GM23338 (cell line): ENCODE data around the gene CST3. TPM values are rescaled to one million over a fixed set of nuclear protein-coding genes. Genes with fewer than 3 reads are reported as not detected.

Experiments used
- ATAC-seq: fragments of 200-7000 bp; cut with Tn5 transposase; 3 replicates; pipeline ENCODE4 v1.9.1; 2020
- DNase-seq: peaks from one replicate; pipeline ENCODE4 v3.0.0-alpha.2; 2015; ENCODE audit warnings: low spot score
- H2AFZ ChIP-seq: fragments of 200-600 bp; sonication (generic); 2 replicates; pipeline ENCODE4 v1.8.0; 2016; ENCODE audit warnings: antibody characterized with exemption, mild to moderate bottlenecking, moderate library complexity
- H3F3A ChIP-seq: fragments of 200-600 bp; sonication (generic); replicated peaks from 2 replicates; pipeline ENCODE4 v1.8.0; 2017; ENCODE audit warnings: antibody characterized with exemption, mixed run types, low read depth
- H3K27ac ChIP-seq: fragments of 200-600 bp; sonication (generic); 2 replicates; pipeline ENCODE4 v1.6.1; 2016; ENCODE audit warnings: low read depth
- H3K27me3 ChIP-seq: fragments of 200-600 bp; sonication (generic); 2 replicates; pipeline ENCODE4 v1.8.0; 2016; ENCODE audit warnings: mild to moderate bottlenecking, mixed run types, moderate library complexity; ENCODE audit not compliant: insufficient read depth
- H3K36me3 ChIP-seq: fragments of 200-600 bp; sonication (generic); 2 replicates; pipeline ENCODE4 v1.8.0; 2016; ENCODE audit warnings: mild to moderate bottlenecking; ENCODE audit not compliant: insufficient read depth
- H3K4me1 ChIP-seq: fragments of 200-600 bp; sonication (generic); 2 replicates; pipeline ENCODE4 v1.8.0; 2016; ENCODE audit warnings: mild to moderate bottlenecking, moderate library complexity; ENCODE audit not compliant: insufficient read depth
- H3K4me2 ChIP-seq: fragments of 200-600 bp; sonication (generic); 2 replicates; pipeline ENCODE4 v1.7.1; 2017; ENCODE audit warnings: mixed run types
- H3K4me3 ChIP-seq: fragments of 200-600 bp; sonication (generic); 2 replicates; pipeline ENCODE4 v1.6.1; 2016; ENCODE audit warnings: mixed run types
- H3K79me2 ChIP-seq: fragments of 200-600 bp; sonication (generic); replicated peaks from 2 replicates; pipeline ENCODE4 v1.8.0; 2017; ENCODE audit warnings: mild to moderate bottlenecking; ENCODE audit not compliant: insufficient read depth
- H3K9me2 ChIP-seq: fragments of 200-600 bp; sonication (generic); 2 replicates; pipeline ENCODE4 v1.8.0; 2017; ENCODE audit not compliant: insufficient read depth
- H4K20me1 ChIP-seq: fragments of 200-600 bp; sonication (generic); replicated peaks from 2 replicates; pipeline ENCODE4 v1.8.0; 2017; ENCODE audit warnings: mild to moderate bottlenecking; ENCODE audit not compliant: insufficient read depth
- H3K27ac Mint-ChIP-seq: 2 replicates; pipeline ENCODE4 v1.8.0; 2020; ENCODE audit warnings: inconsistent platforms, mild to moderate bottlenecking, moderate library complexity, mixed read lengths
- H3K27me3 Mint-ChIP-seq: 3 replicates; pipeline ENCODE4 v1.8.0; 2022; ENCODE audit warnings: low read depth, mild to moderate bottlenecking, moderate library complexity, mixed read lengths, inconsistent platforms; ENCODE audit not compliant: insufficient read depth, poor library complexity
- H3K36me3 Mint-ChIP-seq: 3 replicates; pipeline ENCODE4 v1.8.0; 2021; ENCODE audit warnings: low read depth, mild to moderate bottlenecking, inconsistent platforms, moderate library complexity, mixed read lengths
- H3K4me1 Mint-ChIP-seq: 3 replicates; pipeline ENCODE4 v1.8.0; 2020; ENCODE audit warnings: mild to moderate bottlenecking, inconsistent platforms, mixed read lengths
- H3K4me3 Mint-ChIP-seq: 3 replicates; pipeline ENCODE4 v1.8.0; 2021; ENCODE audit warnings: moderate library complexity, mild to moderate bottlenecking, inconsistent platforms, mixed read lengths
- H3K9me3 Mint-ChIP-seq: 3 replicates; pipeline ENCODE4 v1.8.0; 2020; ENCODE audit warnings: moderate library complexity, mild to moderate bottlenecking, inconsistent platforms, mixed read lengths
- STAT1 ChIP-seq: IDR thresholded peaks from one replicate; pipeline ENCODE4 v1.6.1; 2016; ENCODE audit warnings: antibody characterized with exemption; ENCODE audit not compliant: unreplicated experiment
- polyA plus RNA-seq: library from polyadenylated mRNA; unstranded; fragments of >200 nt; fragmentation: Nextera tagmentation; extraction: Ambion mirVana; gene quantifications from 2 replicates; pipeline ENCODE4 v1.2.1, GENCODE V29; 2016
- total RNA-seq: library from RNA; depleted of rRNA; stranded (reverse); fragments of >200 nt; shearing (Covaris generic); gene quantifications from 2 replicates; pipeline ENCODE4 v1.2.3, GENCODE V29; 2014
- TF ChIP-seq, protein P1 (sequence below): fragments of 250-450 bp; sonication (Bioruptor Pico); IDR thresholded peaks from 2 replicates; pipeline ENCODE4 v1.5.0; 2020; ENCODE audit warnings: mild to moderate bottlenecking, moderate library complexity

CST3 gene
- total and polyA plus RNA-seq, 2 experiments from 2014 or later: 51.8 to 71.5 TPM

DNA sequence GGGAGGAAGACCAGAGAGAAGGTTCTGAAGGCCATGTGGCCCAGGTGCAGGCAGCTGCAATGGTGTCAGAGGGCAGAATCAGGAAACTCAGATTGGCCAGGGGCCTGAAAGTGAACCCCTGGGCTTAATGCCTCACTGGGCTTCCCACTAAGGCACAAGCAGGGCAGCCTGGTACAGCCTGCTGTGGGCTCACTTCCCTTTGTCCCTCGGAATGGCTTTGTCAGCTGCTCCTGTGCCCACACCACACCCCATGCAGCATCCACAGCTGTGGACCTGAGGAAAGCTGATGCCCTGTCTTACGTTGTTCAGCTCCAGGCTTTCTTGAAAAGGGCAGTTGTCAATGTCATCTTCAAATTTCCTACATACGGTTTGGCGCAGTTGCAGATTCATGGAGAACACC is 34.4 kb downstream of the CST3 start:
- peaks cover 3% of the 10 kb centered on the region for H3K27me3 Mint-ChIP-seq
- no peak overlapping the region for H3K4me3 Mint-ChIP-seq
- H3K9me2 ChIP-seq: no peaks in the 10 kb centered on the region; the same call in 1 of the 2 replicates
- H3K27me3 ChIP-seq: no peaks in the 10 kb centered on the region
- TF ChIP-seq, protein P1, sequence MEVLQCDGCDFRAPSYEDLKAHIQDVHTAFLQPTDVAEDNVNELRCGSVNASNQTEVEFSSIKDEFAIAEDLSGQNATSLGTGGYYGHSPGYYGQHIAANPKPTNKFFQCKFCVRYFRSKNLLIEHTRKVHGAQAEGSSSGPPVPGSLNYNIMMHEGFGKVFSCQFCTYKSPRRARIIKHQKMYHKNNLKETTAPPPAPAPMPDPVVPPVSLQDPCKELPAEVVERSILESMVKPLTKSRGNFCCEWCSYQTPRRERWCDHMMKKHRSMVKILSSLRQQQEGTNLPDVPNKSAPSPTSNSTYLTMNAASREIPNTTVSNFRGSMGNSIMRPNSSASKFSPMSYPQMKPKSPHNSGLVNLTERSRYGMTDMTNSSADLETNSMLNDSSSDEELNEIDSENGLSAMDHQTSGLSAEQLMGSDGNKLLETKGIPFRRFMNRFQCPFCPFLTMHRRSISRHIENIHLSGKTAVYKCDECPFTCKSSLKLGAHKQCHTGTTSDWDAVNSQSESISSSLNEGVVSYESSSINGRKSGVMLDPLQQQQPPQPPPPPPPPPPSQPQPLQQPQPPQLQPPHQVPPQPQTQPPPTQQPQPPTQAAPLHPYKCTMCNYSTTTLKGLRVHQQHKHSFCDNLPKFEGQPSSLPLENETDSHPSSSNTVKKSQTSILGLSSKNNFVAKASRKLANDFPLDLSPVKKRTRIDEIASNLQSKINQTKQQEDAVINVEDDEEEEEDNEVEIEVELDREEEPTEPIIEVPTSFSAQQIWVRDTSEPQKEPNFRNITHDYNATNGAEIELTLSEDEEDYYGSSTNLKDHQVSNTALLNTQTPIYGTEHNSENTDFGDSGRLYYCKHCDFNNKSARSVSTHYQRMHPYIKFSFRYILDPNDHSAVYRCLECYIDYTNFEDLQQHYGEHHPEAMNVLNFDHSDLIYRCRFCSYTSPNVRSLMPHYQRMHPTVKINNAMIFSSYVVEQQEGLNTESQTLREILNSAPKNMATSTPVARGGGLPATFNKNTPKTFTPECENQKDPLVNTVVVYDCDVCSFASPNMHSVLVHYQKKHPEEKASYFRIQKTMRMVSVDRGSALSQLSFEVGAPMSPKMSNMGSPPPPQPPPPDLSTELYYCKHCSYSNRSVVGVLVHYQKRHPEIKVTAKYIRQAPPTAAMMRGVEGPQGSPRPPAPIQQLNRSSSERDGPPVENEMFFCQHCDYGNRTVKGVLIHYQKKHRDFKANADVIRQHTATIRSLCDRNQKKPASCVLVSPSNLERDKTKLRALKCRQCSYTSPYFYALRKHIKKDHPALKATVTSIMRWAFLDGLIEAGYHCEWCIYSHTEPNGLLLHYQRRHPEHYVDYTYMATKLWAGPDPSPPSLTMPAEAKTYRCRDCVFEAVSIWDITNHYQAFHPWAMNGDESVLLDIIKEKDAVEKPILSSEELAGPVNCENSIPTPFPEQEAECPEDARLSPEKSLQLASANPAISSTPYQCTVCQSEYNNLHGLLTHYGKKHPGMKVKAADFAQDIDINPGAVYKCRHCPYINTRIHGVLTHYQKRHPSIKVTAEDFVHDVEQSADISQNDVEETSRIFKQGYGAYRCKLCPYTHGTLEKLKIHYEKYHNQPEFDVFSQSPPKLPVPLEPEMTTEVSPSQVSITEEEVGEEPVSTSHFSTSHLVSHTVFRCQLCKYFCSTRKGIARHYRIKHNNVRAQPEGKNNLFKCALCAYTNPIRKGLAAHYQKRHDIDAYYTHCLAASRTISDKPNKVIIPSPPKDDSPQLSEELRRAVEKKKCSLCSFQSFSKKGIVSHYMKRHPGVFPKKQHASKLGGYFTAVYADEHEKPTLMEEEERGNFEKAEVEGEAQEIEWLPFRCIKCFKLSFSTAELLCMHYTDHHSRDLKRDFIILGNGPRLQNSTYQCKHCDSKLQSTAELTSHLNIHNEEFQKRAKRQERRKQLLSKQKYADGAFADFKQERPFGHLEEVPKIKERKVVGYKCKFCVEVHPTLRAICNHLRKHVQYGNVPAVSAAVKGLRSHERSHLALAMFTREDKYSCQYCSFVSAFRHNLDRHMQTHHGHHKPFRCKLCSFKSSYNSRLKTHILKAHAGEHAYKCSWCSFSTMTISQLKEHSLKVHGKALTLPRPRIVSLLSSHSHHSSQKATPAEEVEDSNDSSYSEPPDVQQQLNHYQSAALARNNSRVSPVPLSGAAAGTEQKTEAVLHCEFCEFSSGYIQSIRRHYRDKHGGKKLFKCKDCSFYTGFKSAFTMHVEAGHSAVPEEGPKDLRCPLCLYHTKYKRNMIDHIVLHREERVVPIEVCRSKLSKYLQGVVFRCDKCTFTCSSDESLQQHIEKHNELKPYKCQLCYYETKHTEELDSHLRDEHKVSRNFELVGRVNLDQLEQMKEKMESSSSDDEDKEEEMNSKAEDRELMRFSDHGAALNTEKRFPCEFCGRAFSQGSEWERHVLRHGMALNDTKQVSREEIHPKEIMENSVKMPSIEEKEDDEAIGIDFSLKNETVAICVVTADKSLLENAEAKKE (CRISPR knock-in tag): no peak
- no peaks in the 10 kb centered on the region for H4K20me1 ChIP-seq
- DNase-seq: no peak
- no peak overlapping the region for H3K4me3 ChIP-seq
- no peaks in the 10 kb centered on the region for H3K36me3 Mint-ChIP-seq
- H3K79me2 ChIP-seq: no peaks in the 10 kb centered on the region
- H3F3A ChIP-seq: no peaks in the 10 kb centered on the region
- no peaks in the 10 kb centered on the region for H3K36me3 ChIP-seq
- no peaks in the 10 kb centered on the region for H3K4me1 ChIP-seq
- H2AFZ ChIP-seq: no peak overlapping the region
- no peaks in the 10 kb centered on the region for H3K4me1 Mint-ChIP-seq
- H3K4me2 ChIP-seq: no peak overlapping the region
- H3K27ac ChIP-seq: no peak overlapping the region
- H3K27ac Mint-ChIP-seq: no peak overlapping the region
- no peaks in the 10 kb centered on the region; the same call in 2 of the 3 replicates for H3K9me3 Mint-ChIP-seq
- no peak for ATAC-seq

- TF ChIP-seq STAT1: no peak
- H3F3A ChIP-seq: no peaks in the 10 kb centered on the region
- no peaks in the 10 kb centered on the region for H3K36me3 ChIP-seq
- H4K20me1 ChIP-seq: no peaks in the 10 kb centered on the region
- no peaks in the 10 kb centered on the region; the same call in 2 of the 3 replicates for H3K9me3 Mint-ChIP-seq
- no peak overlapping the region for H2AFZ ChIP-seq
- no peak for ATAC-seq
- H3K4me1 Mint-ChIP-seq: no peaks in the 10 kb centered on the region
- H3K4me1 ChIP-seq: no peaks in the 10 kb centered on the region
- H3K36me3 Mint-ChIP-seq: no peaks in the 10 kb centered on the region
- H3K27ac ChIP-seq: no peak overlapping the region
- no peaks in the 10 kb centered on the region for H3K79me2 ChIP-seq
- H3K27me3 Mint-ChIP-seq: peaks cover 3% of the 10 kb centered on the region
- no peaks in the 10 kb centered on the region for H3K27me3 ChIP-seq
- H3K27ac Mint-ChIP-seq: no peak overlapping the region
- H3K4me2 ChIP-seq: no peak overlapping the region
- no peak overlapping the region for H3K4me3 Mint-ChIP-seq
- no peak overlapping the region for H3K4me3 ChIP-seq
- H3K9me2 ChIP-seq: peaks cover 2% of the 10 kb centered on the region
- DNase-seq: no peak
Measured at GRCh38 chr20:23602699-23603098, 35.1 kb downstream of the CST3 start.
